GM23338 (cell line): Measurements from ENCODE around the gene TMEM271. TPM values are rescaled to one million over a fixed set of nuclear protein-coding genes. Genes with fewer than 3 reads are reported as not detected.

ENCODE experiments used
- ATAC-seq: fragments of 200-7000 bp; cut with Tn5 transposase; 3 replicates; pipeline ENCODE4 v1.9.1; 2020
- DNase-seq: peaks from one replicate; pipeline ENCODE4 v3.0.0-alpha.2; 2015; ENCODE audit warnings: low spot score
- H2AFZ ChIP-seq: fragments of 200-600 bp; sonication (generic); 2 replicates; pipeline ENCODE4 v1.8.0; 2016; ENCODE audit warnings: antibody characterized with exemption, mild to moderate bottlenecking, moderate library complexity
- H3F3A ChIP-seq: fragments of 200-600 bp; sonication (generic); replicated peaks from 2 replicates; pipeline ENCODE4 v1.8.0; 2017; ENCODE audit warnings: antibody characterized with exemption, mixed run types, low read depth
- H3K27ac ChIP-seq: fragments of 200-600 bp; sonication (generic); 2 replicates; pipeline ENCODE4 v1.6.1; 2016; ENCODE audit warnings: low read depth
- H3K27me3 ChIP-seq: fragments of 200-600 bp; sonication (generic); 2 replicates; pipeline ENCODE4 v1.8.0; 2016; ENCODE audit warnings: mild to moderate bottlenecking, mixed run types, moderate library complexity; ENCODE audit not compliant: insufficient read depth
- H3K36me3 ChIP-seq: fragments of 200-600 bp; sonication (generic); 2 replicates; pipeline ENCODE4 v1.8.0; 2016; ENCODE audit warnings: mild to moderate bottlenecking; ENCODE audit not compliant: insufficient read depth
- H3K4me1 ChIP-seq: fragments of 200-600 bp; sonication (generic); 2 replicates; pipeline ENCODE4 v1.8.0; 2016; ENCODE audit warnings: mild to moderate bottlenecking, moderate library complexity; ENCODE audit not compliant: insufficient read depth
- H3K4me2 ChIP-seq: fragments of 200-600 bp; sonication (generic); 2 replicates; pipeline ENCODE4 v1.7.1; 2017; ENCODE audit warnings: mixed run types
- H3K4me3 ChIP-seq: fragments of 200-600 bp; sonication (generic); 2 replicates; pipeline ENCODE4 v1.6.1; 2016; ENCODE audit warnings: mixed run types
- H3K79me2 ChIP-seq: fragments of 200-600 bp; sonication (generic); replicated peaks from 2 replicates; pipeline ENCODE4 v1.8.0; 2017; ENCODE audit warnings: mild to moderate bottlenecking; ENCODE audit not compliant: insufficient read depth
- H3K9me2 ChIP-seq: fragments of 200-600 bp; sonication (generic); 2 replicates; pipeline ENCODE4 v1.8.0; 2017; ENCODE audit not compliant: insufficient read depth
- H4K20me1 ChIP-seq: fragments of 200-600 bp; sonication (generic); replicated peaks from 2 replicates; pipeline ENCODE4 v1.8.0; 2017; ENCODE audit warnings: mild to moderate bottlenecking; ENCODE audit not compliant: insufficient read depth
- H3K27ac Mint-ChIP-seq: 2 replicates; pipeline ENCODE4 v1.8.0; 2020; ENCODE audit warnings: inconsistent platforms, mild to moderate bottlenecking, moderate library complexity, mixed read lengths
- H3K27me3 Mint-ChIP-seq: 3 replicates; pipeline ENCODE4 v1.8.0; 2022; ENCODE audit warnings: low read depth, mild to moderate bottlenecking, moderate library complexity, mixed read lengths, inconsistent platforms; ENCODE audit not compliant: insufficient read depth, poor library complexity
- H3K36me3 Mint-ChIP-seq: 3 replicates; pipeline ENCODE4 v1.8.0; 2021; ENCODE audit warnings: low read depth, mild to moderate bottlenecking, inconsistent platforms, moderate library complexity, mixed read lengths
- H3K4me1 Mint-ChIP-seq: 3 replicates; pipeline ENCODE4 v1.8.0; 2020; ENCODE audit warnings: mild to moderate bottlenecking, inconsistent platforms, mixed read lengths
- H3K4me3 Mint-ChIP-seq: 3 replicates; pipeline ENCODE4 v1.8.0; 2021; ENCODE audit warnings: moderate library complexity, mild to moderate bottlenecking, inconsistent platforms, mixed read lengths
- H3K9me3 Mint-ChIP-seq: 3 replicates; pipeline ENCODE4 v1.8.0; 2020; ENCODE audit warnings: moderate library complexity, mild to moderate bottlenecking, inconsistent platforms, mixed read lengths
- EZH2 ChIP-seq: fragments of 200-600 bp; sonication (generic); IDR thresholded peaks from one replicate; pipeline ENCODE4 v1.8.0; 2017; ENCODE audit warnings: antibody characterized with exemption, mild to moderate bottlenecking, low read depth; ENCODE audit not compliant: unreplicated experiment
- EZH2phosphoT487 ChIP-seq: fragments of 200-600 bp; sonication (generic); IDR thresholded peaks from one replicate; pipeline ENCODE4 v1.8.1; 2018; ENCODE audit warnings: antibody characterized with exemption; ENCODE audit not compliant: unreplicated experiment
- JUNB ChIP-seq: IDR thresholded peaks from one replicate; pipeline ENCODE4 v1.6.1; 2016; ENCODE audit warnings: antibody characterized with exemption; ENCODE audit not compliant: unreplicated experiment
- NANOG ChIP-seq: IDR thresholded peaks from 2 replicates; pipeline ENCODE4 v1.6.1; 2016; ENCODE audit warnings: antibody characterized with exemption, borderline replicate concordance
- POLR2AphosphoS5 ChIP-seq: IDR thresholded peaks from 2 replicates; pipeline ENCODE4 v1.6.1; 2016; ENCODE audit warnings: antibody characterized with exemption, low read depth
- REST ChIP-seq: IDR thresholded peaks from one replicate; pipeline ENCODE4 v1.6.1; 2018; ENCODE audit warnings: antibody characterized with exemption; ENCODE audit not compliant: unreplicated experiment
- STAT1 ChIP-seq: IDR thresholded peaks from one replicate; pipeline ENCODE4 v1.6.1; 2016; ENCODE audit warnings: antibody characterized with exemption; ENCODE audit not compliant: unreplicated experiment
- ZNF114 ChIP-seq: fragments of 250-450 bp; sonication (Bioruptor Pico); IDR thresholded peaks from 2 replicates; pipeline ENCODE4 v1.5.0; 2020; ENCODE audit warnings: mild to moderate bottlenecking, moderate library complexity
- ZNF331 ChIP-seq: fragments of 250-450 bp; sonication (Bioruptor Pico); IDR thresholded peaks from 2 replicates; pipeline ENCODE4 v1.5.0; 2020; ENCODE audit warnings: low read depth, mild to moderate bottlenecking, moderate library complexity
- polyA plus RNA-seq: library from polyadenylated mRNA; unstranded; fragments of >200 nt; fragmentation: Nextera tagmentation; extraction: Ambion mirVana; gene quantifications from 2 replicates; pipeline ENCODE4 v1.2.1, GENCODE V29; 2016
- total RNA-seq: library from RNA; depleted of rRNA; stranded (reverse); fragments of >200 nt; shearing (Covaris generic); gene quantifications from 2 replicates; pipeline ENCODE4 v1.2.3, GENCODE V29; 2014
- TF ChIP-seq, protein P1 (sequence below): IDR thresholded peaks from 2 replicates; pipeline ENCODE4 v1.6.1; 2016; ENCODE audit warnings: antibody characterized with exemption
- TF ChIP-seq, protein P2 (sequence below): fragments of 250-450 bp; sonication (Bioruptor Pico); IDR thresholded peaks from 2 replicates; pipeline ENCODE4 v1.5.0; 2020; ENCODE audit warnings: mild to moderate bottlenecking, moderate library complexity

TMEM271 gene
- total and polyA plus RNA-seq, 2 experiments from 2014 or later: 0.11 TPM; not detected in 1

GRCh38 chr4:621296-622070 lies 45.4 kb upstream of the TMEM271 start:
- Histone ChIP-seq H3K9me2 (no peaks in the 10 kb centered on the region), H3K4me3 (no peak overlapping the region), H3K4me1 (no peaks in the 10 kb centered on the region; the same call in 1 of the 2 replicates), H3K27me3 (no peaks in the 10 kb centered on the region), H2AFZ (no peak overlapping the region), H3K27ac (no peak overlapping the region), H3K4me2 (no peak overlapping the region), H4K20me1 (no peaks in the 10 kb centered on the region), H3K36me3 (no peaks in the 10 kb centered on the region), H3K79me2 (no peaks in the 10 kb centered on the region), H3F3A (no peaks in the 10 kb centered on the region)
- DNase-seq (no peak), ATAC-seq (no peak)
- Mint-ChIP-seq H3K36me3 (no peaks in the 10 kb centered on the region), H3K4me1 (peaks cover 10% of the 10 kb centered on the region), H3K9me3 (no peaks in the 10 kb centered on the region), H3K27me3 (peaks cover 6% of the 10 kb centered on the region), H3K27ac (no peak overlapping the region), H3K4me3 (no peak overlapping the region)
- TF ChIP-seq ZNF331 (CRISPR knock-in tag) (no peak), JUNB (no peak), STAT1 (no peak), REST (no peak), POLR2AphosphoS5 (no peak), NANOG (no peak), EZH2 (no peak), ZNF114 (CRISPR knock-in tag) (no peak), EZH2phosphoT487 (no peak)
- TF ChIP-seq, protein P1, sequence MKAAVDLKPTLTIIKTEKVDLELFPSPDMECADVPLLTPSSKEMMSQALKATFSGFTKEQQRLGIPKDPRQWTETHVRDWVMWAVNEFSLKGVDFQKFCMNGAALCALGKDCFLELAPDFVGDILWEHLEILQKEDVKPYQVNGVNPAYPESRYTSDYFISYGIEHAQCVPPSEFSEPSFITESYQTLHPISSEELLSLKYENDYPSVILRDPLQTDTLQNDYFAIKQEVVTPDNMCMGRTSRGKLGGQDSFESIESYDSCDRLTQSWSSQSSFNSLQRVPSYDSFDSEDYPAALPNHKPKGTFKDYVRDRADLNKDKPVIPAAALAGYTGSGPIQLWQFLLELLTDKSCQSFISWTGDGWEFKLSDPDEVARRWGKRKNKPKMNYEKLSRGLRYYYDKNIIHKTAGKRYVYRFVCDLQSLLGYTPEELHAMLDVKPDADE: no peak
- TF ChIP-seq, protein P2, sequence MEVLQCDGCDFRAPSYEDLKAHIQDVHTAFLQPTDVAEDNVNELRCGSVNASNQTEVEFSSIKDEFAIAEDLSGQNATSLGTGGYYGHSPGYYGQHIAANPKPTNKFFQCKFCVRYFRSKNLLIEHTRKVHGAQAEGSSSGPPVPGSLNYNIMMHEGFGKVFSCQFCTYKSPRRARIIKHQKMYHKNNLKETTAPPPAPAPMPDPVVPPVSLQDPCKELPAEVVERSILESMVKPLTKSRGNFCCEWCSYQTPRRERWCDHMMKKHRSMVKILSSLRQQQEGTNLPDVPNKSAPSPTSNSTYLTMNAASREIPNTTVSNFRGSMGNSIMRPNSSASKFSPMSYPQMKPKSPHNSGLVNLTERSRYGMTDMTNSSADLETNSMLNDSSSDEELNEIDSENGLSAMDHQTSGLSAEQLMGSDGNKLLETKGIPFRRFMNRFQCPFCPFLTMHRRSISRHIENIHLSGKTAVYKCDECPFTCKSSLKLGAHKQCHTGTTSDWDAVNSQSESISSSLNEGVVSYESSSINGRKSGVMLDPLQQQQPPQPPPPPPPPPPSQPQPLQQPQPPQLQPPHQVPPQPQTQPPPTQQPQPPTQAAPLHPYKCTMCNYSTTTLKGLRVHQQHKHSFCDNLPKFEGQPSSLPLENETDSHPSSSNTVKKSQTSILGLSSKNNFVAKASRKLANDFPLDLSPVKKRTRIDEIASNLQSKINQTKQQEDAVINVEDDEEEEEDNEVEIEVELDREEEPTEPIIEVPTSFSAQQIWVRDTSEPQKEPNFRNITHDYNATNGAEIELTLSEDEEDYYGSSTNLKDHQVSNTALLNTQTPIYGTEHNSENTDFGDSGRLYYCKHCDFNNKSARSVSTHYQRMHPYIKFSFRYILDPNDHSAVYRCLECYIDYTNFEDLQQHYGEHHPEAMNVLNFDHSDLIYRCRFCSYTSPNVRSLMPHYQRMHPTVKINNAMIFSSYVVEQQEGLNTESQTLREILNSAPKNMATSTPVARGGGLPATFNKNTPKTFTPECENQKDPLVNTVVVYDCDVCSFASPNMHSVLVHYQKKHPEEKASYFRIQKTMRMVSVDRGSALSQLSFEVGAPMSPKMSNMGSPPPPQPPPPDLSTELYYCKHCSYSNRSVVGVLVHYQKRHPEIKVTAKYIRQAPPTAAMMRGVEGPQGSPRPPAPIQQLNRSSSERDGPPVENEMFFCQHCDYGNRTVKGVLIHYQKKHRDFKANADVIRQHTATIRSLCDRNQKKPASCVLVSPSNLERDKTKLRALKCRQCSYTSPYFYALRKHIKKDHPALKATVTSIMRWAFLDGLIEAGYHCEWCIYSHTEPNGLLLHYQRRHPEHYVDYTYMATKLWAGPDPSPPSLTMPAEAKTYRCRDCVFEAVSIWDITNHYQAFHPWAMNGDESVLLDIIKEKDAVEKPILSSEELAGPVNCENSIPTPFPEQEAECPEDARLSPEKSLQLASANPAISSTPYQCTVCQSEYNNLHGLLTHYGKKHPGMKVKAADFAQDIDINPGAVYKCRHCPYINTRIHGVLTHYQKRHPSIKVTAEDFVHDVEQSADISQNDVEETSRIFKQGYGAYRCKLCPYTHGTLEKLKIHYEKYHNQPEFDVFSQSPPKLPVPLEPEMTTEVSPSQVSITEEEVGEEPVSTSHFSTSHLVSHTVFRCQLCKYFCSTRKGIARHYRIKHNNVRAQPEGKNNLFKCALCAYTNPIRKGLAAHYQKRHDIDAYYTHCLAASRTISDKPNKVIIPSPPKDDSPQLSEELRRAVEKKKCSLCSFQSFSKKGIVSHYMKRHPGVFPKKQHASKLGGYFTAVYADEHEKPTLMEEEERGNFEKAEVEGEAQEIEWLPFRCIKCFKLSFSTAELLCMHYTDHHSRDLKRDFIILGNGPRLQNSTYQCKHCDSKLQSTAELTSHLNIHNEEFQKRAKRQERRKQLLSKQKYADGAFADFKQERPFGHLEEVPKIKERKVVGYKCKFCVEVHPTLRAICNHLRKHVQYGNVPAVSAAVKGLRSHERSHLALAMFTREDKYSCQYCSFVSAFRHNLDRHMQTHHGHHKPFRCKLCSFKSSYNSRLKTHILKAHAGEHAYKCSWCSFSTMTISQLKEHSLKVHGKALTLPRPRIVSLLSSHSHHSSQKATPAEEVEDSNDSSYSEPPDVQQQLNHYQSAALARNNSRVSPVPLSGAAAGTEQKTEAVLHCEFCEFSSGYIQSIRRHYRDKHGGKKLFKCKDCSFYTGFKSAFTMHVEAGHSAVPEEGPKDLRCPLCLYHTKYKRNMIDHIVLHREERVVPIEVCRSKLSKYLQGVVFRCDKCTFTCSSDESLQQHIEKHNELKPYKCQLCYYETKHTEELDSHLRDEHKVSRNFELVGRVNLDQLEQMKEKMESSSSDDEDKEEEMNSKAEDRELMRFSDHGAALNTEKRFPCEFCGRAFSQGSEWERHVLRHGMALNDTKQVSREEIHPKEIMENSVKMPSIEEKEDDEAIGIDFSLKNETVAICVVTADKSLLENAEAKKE (CRISPR knock-in tag): no peak
